Mesodermal cell (in vitro differentiated cells): ENCODE data around the gene ZNF575.
A peak's percentile ranks its signal among the peaks of the same experiment; 100 is the strongest.
"Not testable (repeated sequence)": the region's sequence is repeated elsewhere in the genome, so short reads cannot be mapped to it uniquely, and the experiment has no call there.

ENCODE experiments used
- H3K27ac ChIP-seq: 2 replicates; pipeline ENCODE4 v1.7.0; 2013; ENCODE audit warnings: mild to moderate bottlenecking, low read depth, low read length, moderate library complexity; ENCODE audit not compliant: severe bottlenecking
- H3K36me3 ChIP-seq: 2 replicates; pipeline ENCODE4 v1.7.1; 2013; ENCODE audit warnings: mild to moderate bottlenecking, low read length, moderate library complexity; ENCODE audit not compliant: control insufficient read depth, insufficient read depth
- H3K4me1 ChIP-seq: one replicate; pipeline ENCODE4 v1.7.1; 2013; ENCODE audit warnings: mild to moderate bottlenecking, low read length; ENCODE audit not compliant: insufficient read depth, control insufficient read depth, poor library complexity, severe bottlenecking
- H3K4me3 ChIP-seq: 2 replicates; pipeline ENCODE4 v1.7.0; 2013; ENCODE audit warnings: low read length, control low read depth, mild to moderate bottlenecking; ENCODE audit not compliant: insufficient read depth, poor library complexity, severe bottlenecking; ENCODE audit errors: extremely low read depth
- H3K9me3 ChIP-seq: 2 replicates; pipeline ENCODE4 v1.7.1; 2013; ENCODE audit warnings: mild to moderate bottlenecking, low read length, moderate library complexity; ENCODE audit not compliant: control insufficient read depth
- WGBS, 2 experiments: methylation state at CpG; one replicate each; pipeline ENCODE4 v1.1.5; 2013; ENCODE audit warnings: missing lambda C conversion rate in 2 of 2; ENCODE audit not compliant: insufficient coverage in 2 of 2; 5-methylcytosine and 5-hydroxymethylcytosine counted together

The ZNF575 gene

DNA sequence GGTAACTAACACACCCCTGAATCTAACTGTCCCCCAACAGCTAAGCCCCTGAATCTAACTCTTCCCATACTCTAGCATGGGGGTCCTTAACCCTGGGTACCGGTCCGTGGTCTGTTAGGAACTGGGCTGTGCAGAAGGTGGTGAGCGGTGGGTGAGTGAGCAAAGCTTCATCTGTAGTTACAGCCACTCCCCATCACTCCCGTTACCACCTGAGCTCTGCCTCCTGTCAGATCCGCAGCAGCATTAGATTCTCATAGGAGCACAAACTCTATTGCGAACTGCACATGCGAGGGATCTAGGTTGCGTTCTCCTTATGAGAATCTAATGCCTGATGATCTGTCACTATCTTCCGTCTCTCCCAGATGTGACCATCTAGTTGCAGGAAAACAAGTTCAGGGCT is 22.3 kb upstream of the ZNF575 start:
- Histone ChIP-seq H3K4me1 (no peaks in the 10 kb centered on the region), H3K4me3 (no peak overlapping the region), H3K36me3 (peaks cover 46% of the 10 kb centered on the region), H3K27ac (no peak overlapping the region), H3K9me3 (no peaks in the 10 kb centered on the region)
- WGBS, 2 experiments: 98 to 100% methylated on average over 5 to 7 of the region's 9 CpGs

DNA sequence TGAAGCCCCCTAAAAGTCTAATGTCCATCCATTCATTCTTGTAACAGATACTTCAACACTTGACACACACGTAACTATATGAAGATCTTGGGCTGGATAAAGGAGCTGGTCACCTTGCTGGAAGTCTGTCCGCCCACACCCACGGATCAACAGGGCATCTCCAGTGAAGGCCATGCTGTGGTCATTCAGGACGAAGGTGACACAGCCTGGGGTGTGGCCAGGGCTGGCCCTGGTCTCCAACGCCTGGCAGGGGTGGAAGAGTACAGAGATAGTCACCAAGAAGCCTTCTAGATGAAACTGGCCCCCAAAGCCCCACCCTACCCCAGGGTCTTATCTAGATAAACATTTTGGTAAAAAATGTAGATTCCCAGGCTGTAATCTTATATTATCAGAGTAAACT is 21.7 kb upstream of the ZNF575 start:
- no peak overlapping the region for H3K4me3 ChIP-seq
- no peaks in the 10 kb centered on the region for H3K9me3 ChIP-seq
- 87 to 89% methylated on average over 3 of the region's 5 CpGs for WGBS, 2 experiments
- H3K27ac ChIP-seq: no peak overlapping the region
- no peaks in the 10 kb centered on the region for H3K4me1 ChIP-seq
- H3K36me3 ChIP-seq: peaks cover 45% of the 10 kb centered on the region

DNA sequence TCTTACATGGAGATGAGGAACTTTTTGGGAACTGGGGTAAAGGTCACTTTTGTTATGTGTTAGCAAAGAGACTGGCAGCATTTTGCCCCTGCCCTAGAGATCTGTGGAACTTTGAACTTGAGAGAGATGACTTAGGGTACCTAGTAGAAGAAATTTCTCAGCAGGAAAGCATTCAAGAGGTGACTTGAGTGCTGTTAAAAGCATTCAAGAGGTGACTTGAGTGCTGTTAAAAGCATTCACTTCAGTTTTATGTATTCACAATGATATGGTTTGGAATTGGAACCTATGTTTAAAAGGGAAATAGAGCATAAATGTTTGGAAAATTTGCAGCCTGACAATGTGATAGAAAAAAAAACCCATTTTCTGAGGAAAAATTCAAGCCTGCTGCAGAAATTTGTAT is 20.6 kb upstream of the ZNF575 start:
- not testable (repeated sequence) for H3K4me3 ChIP-seq, H3K27ac ChIP-seq, H3K4me1 ChIP-seq, H3K9me3 ChIP-seq
- peaks cover 49% of the 10 kb centered on the region for H3K36me3 ChIP-seq

DNA sequence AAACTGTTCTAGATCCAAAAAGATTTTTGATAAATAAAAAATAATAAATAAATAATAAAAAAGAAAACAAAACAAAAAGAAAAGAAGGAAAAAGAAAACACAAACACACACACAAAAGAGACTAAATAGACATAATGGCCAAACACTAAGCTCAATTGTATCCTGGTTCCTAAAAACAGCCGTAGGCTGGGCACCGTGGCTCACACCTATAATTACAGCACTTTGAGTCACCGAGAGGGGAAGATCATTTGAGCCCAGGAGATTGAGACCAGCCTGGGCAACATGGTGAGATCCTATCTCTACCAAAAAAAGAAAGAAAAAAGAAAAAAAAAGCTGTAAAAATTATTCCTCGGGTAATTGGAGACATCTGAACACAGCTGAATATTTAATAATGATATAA is 14.9 kb upstream of the ZNF575 start:
- WGBS, 2 experiments: no CpG with 5 or more reads among the region's 4 CpGs
- H3K4me1 ChIP-seq: peaks cover 8% of the 10 kb centered on the region
- H3K36me3 ChIP-seq: peaks cover 33% of the 10 kb centered on the region
- H3K9me3 ChIP-seq: no peaks in the 10 kb centered on the region
- no peak overlapping the region for H3K4me3 ChIP-seq
- H3K27ac ChIP-seq: no peak overlapping the region

DNA sequence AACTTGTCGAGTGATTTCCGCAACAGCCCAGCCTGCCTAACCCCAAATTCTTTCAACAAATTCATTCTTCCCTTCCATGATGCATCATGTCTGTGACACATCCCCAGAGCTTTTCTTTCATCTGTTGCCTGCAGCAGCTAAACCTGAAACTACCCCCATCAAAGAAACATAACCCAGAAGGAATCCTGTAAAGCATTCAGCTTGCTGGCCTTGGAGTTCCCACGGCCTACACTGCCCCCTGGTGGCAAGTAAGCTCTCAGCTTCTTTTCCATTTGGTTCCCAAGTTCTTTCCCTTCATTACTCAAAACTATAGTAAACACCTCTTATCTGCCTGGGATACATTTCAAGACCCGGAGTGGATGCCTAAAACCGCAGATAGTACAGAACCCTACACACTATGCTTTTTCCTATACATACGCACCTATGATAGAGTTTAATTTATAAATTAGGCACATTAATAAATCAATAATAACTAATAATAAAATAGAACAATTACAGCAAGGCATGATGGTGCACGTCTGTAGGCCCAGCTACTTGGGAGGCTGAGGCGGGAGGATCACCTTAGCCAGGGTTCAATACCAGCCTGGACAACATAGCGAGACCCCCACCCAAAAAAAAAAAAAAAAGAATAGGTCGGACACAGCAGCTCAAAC is 13.4 kb upstream of the ZNF575 start:
- Histone ChIP-seq H3K4me3 (no peak overlapping the region), H3K27ac (no peak overlapping the region)
- WGBS, 2 experiments: 61 to 63% methylated on average over 3 to 7 of the region's 10 CpGs

DNA sequence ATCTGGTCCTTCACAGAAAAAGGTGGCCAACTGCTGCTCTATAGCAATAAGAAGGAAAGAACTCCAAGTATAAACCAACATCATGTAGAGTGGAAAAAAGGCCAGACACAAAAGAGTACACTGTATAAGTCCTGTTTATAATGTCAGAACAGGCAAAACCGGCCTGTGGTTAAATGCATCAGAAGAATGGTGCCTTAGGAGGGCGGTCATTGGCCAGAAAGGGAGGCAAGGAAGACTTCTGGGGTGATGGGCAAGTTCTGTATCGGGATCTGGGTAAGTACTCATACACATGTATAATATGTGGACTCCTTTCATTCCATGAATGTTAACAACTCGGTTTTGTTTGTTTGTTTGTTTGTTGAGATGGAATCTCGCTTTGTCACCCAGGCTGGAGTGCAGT is 10.1 kb upstream of the ZNF575 start:
- Histone ChIP-seq H3K4me1 (peaks cover 14% of the 10 kb centered on the region), H3K4me3 (no peak overlapping the region), H3K9me3 (no peaks in the 10 kb centered on the region), H3K27ac (no peak overlapping the region), H3K36me3 (peaks cover 11% of the 10 kb centered on the region)
- 100% methylated on average over 1 to 2 of the region's 5 CpGs for WGBS, 2 experiments

More for the DNA sequence above, 13.4 kb upstream of the ZNF575 start:
- Histone ChIP-seq H3K4me1 (peaks cover 8% of the 10 kb centered on the region), H3K9me3 (no peaks in the 10 kb centered on the region), H3K36me3 (peaks cover 34% of the 10 kb centered on the region)

DNA sequence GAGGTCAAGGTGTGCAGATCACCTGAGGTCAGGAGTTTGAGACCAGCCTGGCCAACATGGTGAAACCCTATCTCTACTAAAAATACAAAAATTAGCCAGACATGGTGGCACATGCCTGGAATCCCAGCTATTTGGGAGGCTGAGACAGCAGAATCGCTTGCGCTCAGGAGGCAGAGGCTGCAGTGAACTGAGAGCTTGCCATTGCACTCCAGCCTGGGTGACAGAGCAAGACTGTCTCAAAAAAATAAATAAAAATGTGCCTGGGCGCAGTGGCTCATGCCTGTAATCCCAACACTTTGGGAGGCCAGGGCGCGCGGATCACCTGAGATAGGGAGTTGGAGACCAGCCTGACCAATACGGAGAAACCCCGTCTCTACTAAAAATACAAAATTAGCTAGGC is 9.3 kb upstream of the ZNF575 start:
- WGBS, 2 experiments: 88 to 97% methylated on average over 6 to 8 of the region's 8 CpGs
- not testable (repeated sequence) for H3K4me3 ChIP-seq, H3K9me3 ChIP-seq, H3K27ac ChIP-seq
- Histone ChIP-seq H3K36me3 (peaks cover 11% of the 10 kb centered on the region), H3K4me1 (peaks cover 13% of the 10 kb centered on the region)

DNA sequence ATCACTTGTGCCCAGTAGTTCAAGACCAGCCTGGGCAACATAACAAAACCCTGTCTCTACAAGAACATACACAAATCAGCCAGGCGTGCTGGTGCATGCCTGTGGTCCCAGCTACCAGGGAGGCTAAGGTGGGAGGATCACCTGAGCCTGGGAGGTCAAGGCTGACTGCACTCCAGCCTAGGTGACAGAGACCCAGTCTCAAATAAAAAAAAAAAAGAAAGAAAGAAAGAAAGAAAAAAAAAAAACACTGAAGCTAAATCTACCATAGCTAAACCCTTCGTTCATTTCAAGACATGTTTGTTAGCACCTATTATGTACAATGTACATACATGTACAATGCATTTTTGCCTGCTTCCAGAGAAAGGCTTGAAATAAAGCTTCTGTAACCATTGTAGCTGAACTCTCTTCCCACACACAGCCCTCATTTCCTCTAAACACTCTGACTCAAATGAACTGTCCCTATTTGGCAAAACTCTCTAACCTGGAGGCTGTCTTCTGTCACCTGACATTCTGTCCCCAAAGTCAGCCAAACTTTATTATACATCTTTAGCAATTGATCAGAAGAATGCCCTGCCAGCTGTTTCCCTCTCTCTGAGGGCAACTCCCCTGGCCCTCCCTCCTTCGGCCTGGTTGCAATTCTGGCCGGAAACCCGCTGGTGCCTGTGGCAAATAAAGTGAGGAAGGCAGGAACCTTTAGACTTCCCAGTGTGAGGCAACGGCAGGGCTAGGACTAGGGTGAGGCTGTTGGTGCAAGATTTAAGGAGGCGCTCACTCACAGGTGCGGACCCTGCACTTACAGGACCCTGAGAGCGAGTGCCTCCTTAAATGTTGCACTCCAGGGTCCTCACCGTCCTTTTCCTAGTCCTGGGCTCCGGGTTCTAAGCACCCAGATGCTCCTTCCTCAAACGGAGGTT is 7.8 kb upstream of the ZNF575 start:
- no peaks in the 10 kb centered on the region for H3K9me3 ChIP-seq
- H3K4me3 ChIP-seq: peak overlapping the region; percentile 88
- WGBS, 2 experiments: 4 to 6% methylated on average over 8 to 9 of the region's 12 CpGs
- H3K36me3 ChIP-seq: peaks cover 11% of the 10 kb centered on the region
- peaks cover 9% of the 10 kb centered on the region for H3K4me1 ChIP-seq
- H3K27ac ChIP-seq: no peak overlapping the region

DNA sequence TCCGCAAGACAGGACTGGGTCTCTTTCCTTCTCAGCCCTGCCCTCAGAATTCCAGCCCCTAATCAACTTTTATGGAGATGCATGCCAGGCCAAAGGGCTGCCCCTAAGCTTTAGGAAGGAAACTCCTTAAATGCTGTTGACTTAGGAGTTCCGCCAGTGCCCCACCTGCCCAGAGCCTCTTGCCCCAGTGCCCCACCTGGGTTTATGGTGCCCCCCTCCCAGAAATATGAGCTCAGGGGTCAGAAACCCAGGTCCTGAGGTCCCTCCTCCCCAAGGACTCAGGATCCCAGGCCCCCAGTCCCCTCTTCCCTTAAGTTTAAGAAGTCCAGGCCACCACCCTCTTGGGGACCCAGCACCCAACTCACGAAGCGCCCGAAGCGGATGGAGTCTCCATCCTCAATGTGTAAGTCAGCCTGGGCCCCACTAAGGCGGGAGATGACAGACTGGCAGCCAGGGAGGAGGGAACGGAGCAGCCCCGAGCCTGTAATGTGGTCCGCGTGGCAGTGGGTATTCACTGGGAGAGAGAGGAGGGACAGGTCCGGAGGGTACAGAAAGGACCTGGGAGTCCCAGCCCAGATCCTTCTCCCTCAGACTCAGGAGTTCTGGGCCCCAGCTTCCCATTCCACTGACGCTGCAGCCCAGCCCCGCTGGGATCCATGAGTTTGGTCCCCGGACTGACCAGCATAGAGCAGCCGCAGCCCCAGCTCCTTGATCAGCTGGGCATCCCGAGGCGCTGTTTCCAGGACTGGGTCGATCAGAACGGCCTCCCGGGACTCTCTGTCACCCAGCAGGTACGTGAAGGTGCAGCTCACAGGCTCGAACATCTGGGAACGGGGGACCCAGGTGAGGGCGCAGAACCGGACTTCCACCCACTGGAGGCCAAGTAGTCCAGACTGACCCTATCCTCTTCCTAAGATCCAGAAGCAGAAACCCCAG is 6.9 kb upstream of the ZNF575 start:
- Histone ChIP-seq H3K27ac (no peak overlapping the region), H3K36me3 (peaks cover 7% of the 10 kb centered on the region), H3K4me3 (peak overlapping the region; percentile 88), H3K9me3 (no peaks in the 10 kb centered on the region), H3K4me1 (peaks cover 9% of the 10 kb centered on the region)
- WGBS, 2 experiments: 3 to 4% methylated on average over 19 to 22 of the region's 26 CpGs
